Suprapubic skin (tissue), 4 donors: ENCODE results near the gene NBEAL1.

ENCODE experiments used
- CTCF ChIP-seq, 2 donors: fragments of 200-600 bp in 1 of 2; fragments of 450-650 bp in 1 of 2; sonication (generic) in 1 of 2; IDR thresholded peaks; one replicate each; pipeline ENCODE4 v1.5.1; 2016 to 2019; ENCODE audit warnings: antibody characterized with exemption in 2 of 2, mild to moderate bottlenecking in 1 of 2, moderate library complexity in 1 of 2
- EP300 ChIP-seq: sonication (generic); formaldehyde crosslinking; IDR thresholded peaks from one replicate; pipeline ENCODE4 v1.6.1; 2017; ENCODE audit warnings: antibody characterized with exemption
- POLR2A ChIP-seq, 2 donors: fragments of 450-650 bp; IDR thresholded peaks; one replicate each; pipeline ENCODE4 v1.6.1; 2017; ENCODE audit warnings: antibody characterized with exemption in 2 of 2, mild to moderate bottlenecking in 2 of 2, moderate library complexity in 2 of 2
- POLR2AphosphoS5 ChIP-seq, 3 donors: sonication (generic); formaldehyde crosslinking; IDR thresholded peaks; one replicate each; pipeline ENCODE4 v1.6.1; 2017; ENCODE audit warnings: antibody characterized with exemption in 3 of 3

DNA sequence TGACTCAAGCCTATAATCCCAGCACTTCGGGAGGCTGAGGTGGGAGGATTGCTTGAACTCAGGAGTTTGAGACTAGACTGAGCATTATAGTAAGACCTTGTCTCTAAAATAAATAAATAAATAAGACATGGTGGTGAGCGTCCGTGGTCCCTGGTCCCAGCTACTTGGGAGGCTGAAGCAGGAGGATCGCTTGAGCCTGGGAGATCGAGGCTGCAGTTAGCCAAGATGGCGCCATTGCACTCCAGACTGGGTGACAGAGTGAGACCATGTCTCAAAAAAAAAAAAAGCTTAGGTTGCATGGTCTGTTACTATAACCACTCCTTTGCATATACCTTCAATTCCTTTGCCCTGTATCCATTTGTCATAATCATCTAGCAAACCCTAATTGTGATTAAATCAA lies 227.8 kb downstream of the NBEAL1 start:
- TF ChIP-seq POLR2A (IDR thresholded peaks at IDR 0.05) = no peak
- TF ChIP-seq CTCF (IDR thresholded peaks at IDR 0.05) = no peak
- no peak for TF ChIP-seq POLR2AphosphoS5 (IDR thresholded peaks at IDR 0.05)
- TF ChIP-seq EP300 = no peak
